ENCODE data around the gene WDR20. TPM values are rescaled to one million over a fixed set of nuclear protein-coding genes. Genes with fewer than 3 reads are reported as not detected.
"Not testable (repeated sequence)": the region's sequence is repeated elsewhere in the genome, so short reads cannot be mapped to it uniquely, and the experiment has no call there.

Gene WDR20
- polyA plus RNA-seq, 4 donors, result 23.4 to 32.5 (median 27.9) TPM

- DNase-seq (ENCODE audit: low read depth in 4 of 4, low spot score in 3 of 4), result no peak
Observed at GRCh38 chr14:102231476-102232347, 92.0 kb downstream of the WDR20 start.

DNA sequence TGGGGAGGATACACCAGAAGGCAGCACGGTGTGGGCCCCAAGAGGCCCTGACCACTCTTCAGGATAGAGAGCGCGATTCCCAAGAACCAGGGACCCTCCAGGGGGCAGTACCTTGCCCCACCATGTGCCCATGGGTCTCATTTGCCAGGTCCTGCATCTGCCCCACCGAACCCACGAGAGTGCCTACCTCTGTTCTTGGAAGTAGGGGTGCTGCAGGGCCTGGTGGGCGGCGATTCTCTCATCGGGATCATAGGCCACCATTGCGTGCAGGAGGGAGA is 92.6 kb downstream of the WDR20 start:
- no peak for DNase-seq (ENCODE audit: low read depth in 4 of 4, low spot score in 3 of 4)

DNA sequence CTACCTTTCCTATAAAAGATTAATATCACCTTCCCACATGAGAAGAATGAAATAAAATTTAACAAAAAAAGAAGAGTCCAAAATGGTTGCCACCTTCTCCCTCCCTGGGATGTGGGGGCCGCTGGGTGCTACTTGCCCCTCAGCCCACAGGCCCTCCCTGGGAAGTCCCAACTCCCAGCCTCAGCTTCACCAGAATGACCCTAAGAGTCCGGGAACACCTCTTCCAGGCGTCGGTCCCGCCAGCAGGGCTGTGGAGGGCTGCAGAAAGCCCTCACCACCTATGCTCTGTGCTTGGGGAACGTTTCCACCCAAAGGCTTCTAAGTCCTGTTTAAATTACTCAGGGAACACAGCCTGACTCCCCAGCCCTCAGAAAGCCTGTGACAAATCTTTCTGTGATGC is 93.4 kb downstream of the WDR20 start:
- no peak for DNase-seq (ENCODE audit: low read depth in 4 of 4, low spot score in 3 of 4)

DNA sequence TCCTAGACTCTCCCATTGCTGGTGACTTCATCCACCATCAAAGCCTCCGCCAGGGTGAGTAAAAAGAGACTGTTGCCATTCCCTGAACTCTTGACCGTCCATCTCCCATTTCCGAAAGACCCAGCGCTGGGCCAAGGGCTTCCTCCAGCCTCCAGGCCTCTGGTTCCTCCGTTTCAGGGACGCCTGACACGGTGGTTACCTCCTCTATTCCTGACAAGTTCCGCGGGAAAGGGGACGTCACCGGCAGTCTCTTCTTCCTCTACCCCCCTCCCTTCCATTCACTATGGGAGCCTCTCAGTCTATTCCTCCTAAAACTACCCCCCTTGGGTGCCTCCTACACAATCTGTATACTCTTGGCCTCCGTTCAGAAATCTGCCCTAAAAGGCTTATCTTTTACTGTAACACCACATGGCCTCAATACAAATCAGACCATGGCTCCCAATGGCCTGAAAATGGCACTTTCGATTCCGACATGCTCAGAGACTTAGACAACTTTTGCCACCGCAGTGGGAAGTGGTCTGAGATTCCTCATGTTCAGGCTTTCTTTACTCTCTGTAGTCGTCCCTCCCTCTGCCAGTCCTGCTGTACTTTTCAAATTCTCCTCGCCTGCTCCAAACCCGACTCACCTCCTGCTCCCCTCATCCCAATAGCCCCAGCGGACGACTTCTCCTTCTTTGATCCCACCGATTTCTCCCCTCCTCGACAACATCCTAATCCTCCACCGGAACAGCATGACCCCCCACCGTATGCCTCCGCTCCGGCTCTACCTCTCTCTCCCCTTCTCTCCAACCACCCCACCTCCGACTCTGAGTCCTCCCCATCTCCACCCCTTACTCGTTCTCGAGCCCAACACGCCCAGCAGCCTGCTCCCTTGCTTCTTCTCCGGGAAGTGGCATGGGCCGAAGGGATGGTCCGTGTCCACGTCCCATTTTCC is 94.9 kb downstream of the WDR20 start:
- DNase-seq (ENCODE audit: low read depth in 4 of 4, low spot score in 3 of 4), result no peak

DNA sequence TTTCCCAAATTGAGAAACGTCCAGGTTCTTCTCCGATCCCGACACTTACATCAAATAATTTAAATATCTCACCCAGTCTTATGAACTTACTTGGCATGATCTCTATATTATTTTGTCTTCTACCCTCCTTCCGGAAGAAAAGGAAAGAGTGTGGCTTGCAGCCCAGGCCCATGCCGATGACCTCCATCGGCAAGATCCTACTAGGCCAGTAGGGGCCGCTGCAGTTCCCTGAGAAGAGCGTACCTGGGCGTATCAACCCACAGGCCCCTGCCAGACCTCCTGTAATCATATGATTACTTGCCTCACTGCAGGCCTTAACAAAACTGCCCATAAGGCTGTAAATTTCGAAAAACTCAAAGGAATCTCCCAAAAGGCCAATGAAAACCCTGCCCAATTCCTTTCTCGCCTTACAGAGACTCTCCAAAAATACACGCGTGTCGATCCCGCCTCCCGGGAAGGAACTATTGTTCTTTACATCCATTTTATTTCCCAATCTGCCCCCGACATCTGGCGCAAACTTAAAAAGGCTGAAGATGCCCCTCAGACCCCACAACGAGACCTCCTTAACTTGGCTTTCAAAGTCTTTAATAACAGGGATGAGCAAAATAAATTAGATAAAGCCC is 95.7 kb downstream of the WDR20 start:
- DNase-seq (ENCODE audit: low read depth in 4 of 4, low spot score in 3 of 4), result peak; percentile 42 to 61 (median 48)

DNA sequence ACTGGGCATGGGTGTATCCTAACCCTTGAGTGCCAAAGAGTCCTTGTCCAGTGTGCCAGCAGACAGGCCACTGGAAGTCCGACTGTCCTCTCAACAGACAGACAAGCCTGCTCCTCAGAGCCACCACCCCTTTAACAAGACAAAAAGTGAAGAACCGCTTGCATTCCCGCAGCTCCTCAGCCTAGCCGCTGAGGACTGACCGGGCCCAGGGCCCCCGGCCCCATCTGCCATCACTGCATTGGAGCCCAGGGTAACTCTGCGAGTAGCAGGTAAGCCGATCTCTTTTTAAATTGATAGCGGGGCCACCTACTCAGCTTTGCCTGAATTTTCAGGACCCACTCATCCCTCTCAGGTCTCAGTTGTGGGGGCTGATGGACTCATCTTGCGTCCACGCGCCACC is 96.3 kb downstream of the WDR20 start:
- DNase-seq (ENCODE audit: low read depth in 4 of 4, low spot score in 3 of 4), result no peak

- no peak for DNase-seq (ENCODE audit: low read depth in 4 of 4, low spot score in 3 of 4)
Observed at GRCh38 chr14:102238131-102238530, 98.4 kb downstream of the WDR20 start.

GRCh38 chr14:102238766-102239165 is 99.1 kb downstream of the WDR20 start:
- no peak for DNase-seq (ENCODE audit: low read depth in 4 of 4, low spot score in 3 of 4)

DNA sequence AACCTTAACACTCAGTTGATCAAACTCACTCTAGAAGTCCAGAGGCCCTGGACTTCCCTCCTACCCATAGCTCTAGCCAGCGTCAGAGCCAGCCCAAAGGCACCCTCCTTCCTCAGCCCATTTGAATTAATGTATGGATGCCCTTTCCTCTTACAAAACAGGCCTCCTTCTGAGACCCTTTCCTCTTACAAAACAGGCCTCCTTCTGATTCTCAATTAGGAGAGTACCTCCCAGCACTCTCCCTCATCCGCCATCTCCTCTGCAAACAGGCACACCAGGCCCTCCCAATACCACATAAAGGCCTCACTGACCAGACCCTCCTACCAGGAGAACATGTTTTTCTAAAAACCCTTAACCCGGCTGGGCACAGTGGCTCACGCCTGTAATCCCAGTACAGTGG is 99.5 kb downstream of the WDR20 start:
- no peak for DNase-seq (ENCODE audit: low read depth in 4 of 4, low spot score in 3 of 4)

- not testable (repeated sequence) for DNase-seq (ENCODE audit: low read depth in 4 of 4, low spot score in 3 of 4)
Observed at GRCh38 chr14:102240481-102240880, 100.8 kb downstream of the WDR20 start.

DNA sequence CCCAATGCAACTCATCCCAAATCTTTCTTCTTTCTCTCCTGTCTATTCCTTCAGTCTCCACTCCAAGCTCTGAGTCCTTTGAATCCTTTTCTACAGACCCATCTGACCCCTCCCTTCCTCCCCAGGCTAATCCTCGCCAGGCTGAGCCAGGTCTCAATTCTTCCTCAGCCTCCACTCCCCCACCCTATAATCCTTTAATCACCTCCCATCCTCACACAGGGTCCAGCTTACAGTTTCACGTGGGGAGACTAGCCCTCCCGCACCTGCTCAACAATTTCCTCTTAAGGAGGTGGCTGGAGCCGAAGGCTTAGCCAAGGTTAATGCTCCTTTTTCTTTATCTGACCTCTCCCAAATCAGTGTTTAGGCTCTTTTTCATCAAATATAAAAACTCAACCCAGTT is 101.5 kb downstream of the WDR20 start:
- DNase-seq (ENCODE audit: low read depth in 4 of 4, low spot score in 3 of 4), result no peak

DNA sequence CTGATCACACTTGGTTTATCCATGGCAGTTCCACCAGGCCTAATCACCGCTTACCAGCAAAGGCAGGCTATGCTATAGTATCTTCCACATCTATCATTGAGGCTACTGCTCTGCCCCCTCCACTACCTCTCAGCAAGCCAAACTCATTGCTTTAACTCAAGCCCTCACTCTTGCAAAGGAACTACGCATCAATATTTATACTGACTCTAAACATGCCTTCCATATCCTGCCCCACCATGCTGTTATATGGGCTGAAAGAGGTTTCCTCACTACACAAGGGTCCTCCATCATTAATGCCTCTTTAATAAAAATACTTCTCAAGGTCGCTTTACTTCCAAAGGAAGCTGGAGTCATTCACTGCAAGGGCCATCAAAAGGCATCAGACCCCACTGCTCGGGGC is 104.1 kb downstream of the WDR20 start:
- not testable (repeated sequence) for DNase-seq (ENCODE audit: low read depth in 4 of 4, low spot score in 3 of 4)

GRCh38 chr14:102246071-102246470 is 106.4 kb downstream of the WDR20 start:
- no peak for DNase-seq (ENCODE audit: low read depth in 4 of 4, low spot score in 3 of 4)

GRCh38 chr14:102248121-102248520 is 108.4 kb downstream of the WDR20 start:
- DNase-seq (ENCODE audit: low read depth in 4 of 4, low spot score in 3 of 4), result no peak

DNA sequence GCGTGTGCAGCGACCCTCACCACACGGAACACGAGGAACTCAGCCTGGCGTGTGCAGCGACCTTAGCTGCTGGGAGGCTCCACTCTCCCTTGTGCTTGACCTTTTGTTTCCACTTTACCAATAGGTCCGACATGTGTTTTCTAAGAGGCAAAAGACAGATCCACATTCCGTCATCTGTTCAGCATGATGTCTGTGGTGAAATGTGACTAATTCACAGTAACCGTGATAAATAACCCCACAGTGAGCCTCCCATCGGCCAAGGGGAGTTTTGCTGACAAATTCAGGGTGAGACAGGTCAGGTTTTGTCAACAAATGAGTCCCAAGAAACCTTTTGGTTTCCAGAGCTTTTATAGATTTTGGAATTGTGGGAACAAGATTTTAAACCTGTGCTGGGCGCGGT is 109.3 kb downstream of the WDR20 start:
- DNase-seq (ENCODE audit: low read depth in 4 of 4, low spot score in 3 of 4), result no peak

DNA sequence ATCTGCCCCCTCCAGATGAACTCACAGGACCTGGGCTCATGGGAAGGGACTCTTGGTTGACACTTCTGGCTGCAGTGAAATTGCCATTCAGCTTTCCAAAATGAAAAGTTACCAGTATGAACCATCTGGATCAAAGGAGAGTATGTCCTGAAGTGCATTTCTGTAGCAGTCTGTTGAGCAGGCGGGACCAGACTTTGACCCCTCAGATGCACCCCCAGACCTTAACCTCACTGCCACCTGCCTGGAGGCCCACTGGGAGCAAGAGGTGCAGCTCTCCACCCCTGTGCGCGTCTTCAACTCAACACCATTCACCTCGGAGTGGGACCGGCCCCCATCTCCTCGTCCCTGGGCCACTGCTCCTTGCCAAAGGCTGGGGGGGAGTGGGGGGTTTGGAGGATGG is 110.3 kb downstream of the WDR20 start:
- no peak for DNase-seq (ENCODE audit: low read depth in 4 of 4, low spot score in 3 of 4)

- no peak for DNase-seq (ENCODE audit: low read depth in 4 of 4, low spot score in 3 of 4)
Observed at GRCh38 chr14:102250636-102251035, 110.9 kb downstream of the WDR20 start.

GRCh38 chr14:102251161-102251560 is 111.5 kb downstream of the WDR20 start:
- DNase-seq (ENCODE audit: low read depth in 4 of 4, low spot score in 3 of 4), result no peak

DNA sequence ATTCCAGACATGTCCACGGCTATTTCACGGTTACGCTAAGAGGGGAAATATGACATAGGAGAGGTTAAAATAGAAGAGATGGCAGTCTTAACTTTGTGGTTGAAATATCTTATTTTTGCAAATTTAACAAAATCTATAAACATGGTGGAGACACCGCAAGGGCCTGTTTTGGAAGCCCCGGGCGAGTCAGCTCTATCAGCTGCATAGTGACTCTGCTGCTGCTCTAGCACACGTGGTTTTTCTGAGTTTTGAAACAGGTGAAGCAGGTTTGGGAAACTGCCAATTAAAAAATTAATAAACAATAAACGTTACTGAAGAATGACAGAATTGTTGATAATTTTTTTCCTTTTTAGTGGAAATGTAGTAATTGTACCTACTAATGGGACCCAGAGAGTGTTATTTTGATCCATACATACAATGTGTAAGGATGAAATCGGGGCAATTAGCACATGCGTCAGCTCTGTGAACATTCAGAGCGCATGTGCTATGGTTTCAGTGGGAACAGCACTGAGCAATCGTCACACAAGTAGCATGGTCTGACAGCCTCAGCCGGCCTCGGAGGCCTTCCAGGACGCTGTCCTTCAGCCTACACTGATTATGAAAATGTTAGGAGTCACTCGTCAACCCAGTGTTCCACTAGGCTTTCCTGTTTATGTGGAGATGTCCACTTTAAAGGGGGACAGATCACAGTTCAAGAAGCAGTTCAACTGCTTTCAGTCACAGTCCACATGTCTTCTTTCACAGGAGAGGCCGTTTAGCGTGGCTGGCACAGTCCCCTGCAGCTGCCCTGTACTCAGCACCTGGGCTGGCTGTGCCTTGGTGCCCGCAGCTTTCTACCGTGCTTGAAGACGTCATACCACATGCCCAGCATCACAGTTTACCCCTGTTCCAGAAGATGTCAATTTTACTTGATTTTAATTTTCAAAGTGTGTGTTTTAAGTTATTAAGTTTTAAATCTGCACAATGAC is 113.4 kb downstream of the WDR20 start:
- DNase-seq (ENCODE audit: low read depth in 4 of 4, low spot score in 3 of 4), result no peak
